ENCODE results near the gene TSHZ2. TPM values are rescaled to one million over a fixed set of nuclear protein-coding genes. Genes with fewer than 3 reads are reported as not detected.

TSHZ2 gene
- total and polyA plus RNA-seq, 4 donors, result 0.93 to 8.8 (median 3.8) TPM

DNA sequence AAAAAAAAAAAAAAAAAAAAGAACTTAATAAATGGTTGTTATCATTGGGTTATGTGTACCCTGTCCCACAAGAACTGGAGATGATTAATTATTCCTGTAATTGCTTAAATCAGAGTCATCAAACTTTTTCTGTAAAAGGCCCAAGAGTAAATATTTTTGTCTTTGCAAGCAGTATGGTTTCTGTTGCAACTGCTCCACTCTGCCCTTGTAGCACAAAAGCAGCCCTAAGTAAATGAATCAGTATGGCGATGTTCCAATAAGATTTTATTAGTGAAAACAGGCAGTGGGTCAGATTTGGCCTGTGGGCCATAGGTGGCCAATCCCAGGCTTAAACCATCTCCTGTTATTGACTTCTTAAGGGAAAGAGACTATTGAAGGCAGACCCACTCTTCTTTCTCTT is 252.7 kb downstream of the TSHZ2 start:
- H3K36me3 ChIP-seq (ENCODE audit: control insufficient read depth in 4 of 4, insufficient read depth in 4 of 4, low read length in 4 of 4), result no peaks in the 10 kb centered on the region
- 96 to 97% methylated on average over 1 of the region's 1 CpG for WGBS, 2 donors
- ATAC-seq (ENCODE audit: insufficient read depth, low FRiP score) (no peak), DNase-seq (no peak)
- no peak overlapping the region for H3K27ac ChIP-seq (ENCODE audit: low read depth in 1 of 2, low read length in 1 of 2)
- H3K9ac ChIP-seq (ENCODE audit: insufficient read depth in 1 of 2, low read length in 2 of 2), result no peak overlapping the region
- H3K27me3 ChIP-seq (ENCODE audit: control insufficient read depth in 3 of 3, insufficient read depth in 3 of 3, low read length in 2 of 3), result no peaks in the 10 kb centered on the region
- TF ChIP-seq, protein P1, sequence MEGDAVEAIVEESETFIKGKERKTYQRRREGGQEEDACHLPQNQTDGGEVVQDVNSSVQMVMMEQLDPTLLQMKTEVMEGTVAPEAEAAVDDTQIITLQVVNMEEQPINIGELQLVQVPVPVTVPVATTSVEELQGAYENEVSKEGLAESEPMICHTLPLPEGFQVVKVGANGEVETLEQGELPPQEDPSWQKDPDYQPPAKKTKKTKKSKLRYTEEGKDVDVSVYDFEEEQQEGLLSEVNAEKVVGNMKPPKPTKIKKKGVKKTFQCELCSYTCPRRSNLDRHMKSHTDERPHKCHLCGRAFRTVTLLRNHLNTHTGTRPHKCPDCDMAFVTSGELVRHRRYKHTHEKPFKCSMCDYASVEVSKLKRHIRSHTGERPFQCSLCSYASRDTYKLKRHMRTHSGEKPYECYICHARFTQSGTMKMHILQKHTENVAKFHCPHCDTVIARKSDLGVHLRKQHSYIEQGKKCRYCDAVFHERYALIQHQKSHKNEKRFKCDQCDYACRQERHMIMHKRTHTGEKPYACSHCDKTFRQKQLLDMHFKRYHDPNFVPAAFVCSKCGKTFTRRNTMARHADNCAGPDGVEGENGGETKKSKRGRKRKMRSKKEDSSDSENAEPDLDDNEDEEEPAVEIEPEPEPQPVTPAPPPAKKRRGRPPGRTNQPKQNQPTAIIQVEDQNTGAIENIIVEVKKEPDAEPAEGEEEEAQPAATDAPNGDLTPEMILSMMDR (IDR thresholded peaks at IDR 0.05; ENCODE audit: control extremely low read depth, extremely low read depth), result no peak
- no peaks in the 10 kb centered on the region for H3K9me3 ChIP-seq (ENCODE audit: control insufficient read depth in 4 of 4, insufficient read depth in 3 of 4, low read length in 3 of 4)
- no peak overlapping the region for H3K4me3 ChIP-seq
- H3K4me1 ChIP-seq (ENCODE audit: control insufficient read depth in 5 of 5, insufficient read depth in 5 of 5, low read length in 5 of 5), result peaks cover 0 to 26% (median 5%) of the 10 kb centered on the region in 5 donors

DNA sequence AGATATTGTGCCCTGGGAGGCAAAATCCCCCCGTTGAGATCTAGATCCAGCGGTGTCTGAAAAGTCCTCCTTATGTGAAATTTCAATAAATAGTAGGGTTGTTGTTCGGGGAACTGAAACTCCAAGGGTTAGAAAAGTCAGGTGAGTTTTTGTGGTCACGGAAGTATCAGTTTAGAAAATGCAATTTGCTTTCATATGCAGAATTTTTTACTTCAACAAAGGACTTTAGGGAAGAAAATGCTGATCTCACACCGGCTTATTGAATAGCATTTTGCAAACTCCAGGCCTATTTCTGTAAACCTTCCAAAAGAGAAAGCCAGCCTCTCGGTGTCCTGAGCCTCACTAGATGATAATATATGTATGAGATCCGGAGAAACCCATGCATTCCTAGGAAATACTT is 254.7 kb downstream of the TSHZ2 start:
- H3K27me3 ChIP-seq (ENCODE audit: control insufficient read depth in 3 of 3, insufficient read depth in 3 of 3, low read length in 2 of 3), result no peaks in the 10 kb centered on the region
- H3K27ac ChIP-seq (ENCODE audit: low read depth in 1 of 2, low read length in 1 of 2), result no peak overlapping the region
- H3K9me3 ChIP-seq (ENCODE audit: control insufficient read depth in 4 of 4, insufficient read depth in 3 of 4, low read length in 3 of 4), result no peaks in the 10 kb centered on the region
- H3K36me3 ChIP-seq (ENCODE audit: control insufficient read depth in 4 of 4, insufficient read depth in 4 of 4, low read length in 4 of 4), result no peaks in the 10 kb centered on the region
- TF ChIP-seq, protein P1 (IDR thresholded peaks at IDR 0.05; ENCODE audit: control extremely low read depth, extremely low read depth), result no peak
- DNase-seq (peak in 1 of 3 donors; percentile 47), ATAC-seq (ENCODE audit: insufficient read depth, low FRiP score) (no peak)
- WGBS, 2 donors, result 75 to 81% methylated on average over 7 of the region's 7 CpGs
- no peak overlapping the region for H3K9ac ChIP-seq (ENCODE audit: insufficient read depth in 1 of 2, low read length in 2 of 2)
- peaks cover 0 to 28% (median 5%) of the 10 kb centered on the region in 5 donors for H3K4me1 ChIP-seq (ENCODE audit: control insufficient read depth in 5 of 5, insufficient read depth in 5 of 5, low read length in 5 of 5)
- H3K4me3 ChIP-seq, result no peak overlapping the region

DNA sequence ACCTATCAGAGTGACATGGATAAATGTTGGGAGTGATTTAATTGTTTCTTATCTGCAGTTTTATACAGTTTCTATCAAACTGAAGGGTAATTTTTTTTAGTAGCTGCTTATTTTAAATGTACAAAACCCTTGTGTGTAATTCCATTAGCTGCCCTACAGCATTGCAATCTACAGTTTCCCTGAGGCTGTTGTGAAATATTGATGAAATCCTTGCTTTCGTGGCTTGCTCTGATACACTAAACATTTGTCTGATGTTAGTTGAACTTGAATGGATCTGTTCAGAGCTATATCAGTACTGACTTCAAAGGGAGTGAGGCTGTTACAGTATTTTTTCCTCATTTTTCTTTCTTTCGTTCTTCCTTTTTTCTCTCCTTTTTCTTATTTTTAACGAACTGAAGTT is 255.4 kb downstream of the TSHZ2 start:
- H3K9ac ChIP-seq (ENCODE audit: insufficient read depth in 1 of 2, low read length in 2 of 2), result no peak overlapping the region
- peaks cover 0 to 33% (median 5%) of the 10 kb centered on the region in 5 donors for H3K4me1 ChIP-seq (ENCODE audit: control insufficient read depth in 5 of 5, insufficient read depth in 5 of 5, low read length in 5 of 5)
- ATAC-seq (ENCODE audit: insufficient read depth, low FRiP score) (no peak), DNase-seq (peak in 2 of 3 donors; percentile 63 to 82)
- H3K27ac ChIP-seq (ENCODE audit: low read depth in 1 of 2, low read length in 1 of 2), result no peak overlapping the region
- H3K27me3 ChIP-seq (ENCODE audit: control insufficient read depth in 3 of 3, insufficient read depth in 3 of 3, low read length in 2 of 3), result no peaks in the 10 kb centered on the region
- no peak overlapping the region for H3K4me3 ChIP-seq
- 66 to 72% methylated on average over 3 of the region's 3 CpGs for WGBS, 2 donors
- TF ChIP-seq, protein P1 (IDR thresholded peaks at IDR 0.05; ENCODE audit: control extremely low read depth, extremely low read depth), result no peak
- H3K9me3 ChIP-seq (ENCODE audit: control insufficient read depth in 4 of 4, insufficient read depth in 3 of 4, low read length in 3 of 4), result no peaks in the 10 kb centered on the region
- no peaks in the 10 kb centered on the region for H3K36me3 ChIP-seq (ENCODE audit: control insufficient read depth in 4 of 4, insufficient read depth in 4 of 4, low read length in 4 of 4)

DNA sequence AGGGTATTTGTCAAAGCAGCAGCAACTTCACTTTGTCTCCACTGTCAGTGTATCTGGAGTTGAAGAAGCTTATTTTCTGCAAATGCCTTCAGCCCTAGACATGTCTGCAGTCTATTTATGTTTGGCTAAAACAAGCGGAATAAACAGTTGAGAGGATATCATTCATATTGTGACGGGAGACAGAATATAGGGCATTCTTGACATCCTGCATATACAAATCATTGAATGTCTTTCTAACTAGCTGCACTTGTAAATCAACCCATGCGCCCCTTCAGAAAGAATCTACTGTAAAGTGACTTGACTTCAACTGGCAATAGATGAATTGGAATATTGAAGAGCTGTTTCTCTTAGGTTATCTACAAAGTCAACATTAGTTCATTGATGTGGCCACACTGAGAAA is 258.9 kb downstream of the TSHZ2 start:
- ATAC-seq (ENCODE audit: insufficient read depth, low FRiP score) (no peak), DNase-seq (peak in 2 of 3 donors; percentile 78 to 82)
- H3K9me3 ChIP-seq (ENCODE audit: control insufficient read depth in 4 of 4, insufficient read depth in 3 of 4, low read length in 3 of 4), result no peaks in the 10 kb centered on the region
- H3K4me3 ChIP-seq, result no peak overlapping the region
- H3K36me3 ChIP-seq (ENCODE audit: control insufficient read depth in 4 of 4, insufficient read depth in 4 of 4, low read length in 4 of 4), result no peaks in the 10 kb centered on the region
- H3K4me1 ChIP-seq (ENCODE audit: control insufficient read depth in 5 of 5, insufficient read depth in 5 of 5, low read length in 5 of 5), result peaks cover 0 to 31% (median 5%) of the 10 kb centered on the region in 5 donors
- no peak overlapping the region for H3K27ac ChIP-seq (ENCODE audit: low read depth in 1 of 2, low read length in 1 of 2)
- no peaks in the 10 kb centered on the region for H3K27me3 ChIP-seq (ENCODE audit: control insufficient read depth in 3 of 3, insufficient read depth in 3 of 3, low read length in 2 of 3)
- TF ChIP-seq, protein P1 (IDR thresholded peaks at IDR 0.05; ENCODE audit: control extremely low read depth, extremely low read depth), result no peak
- H3K9ac ChIP-seq (ENCODE audit: insufficient read depth in 1 of 2, low read length in 2 of 2), result no peak overlapping the region
- WGBS, 2 donors, result 58 to 76% methylated on average over 3 of the region's 3 CpGs
